Adrenal gland (tissue), 5 donors: ENCODE measurements around the gene RAB6A.

Experiments used
- POLR2A ChIP-seq, 2 donors: fragments of 450-650 bp; IDR thresholded peaks; one replicate each; pipeline ENCODE4 v1.6.1; 2017; ENCODE audit warnings: antibody characterized with exemption in 2 of 2, mild to moderate bottlenecking in 2 of 2, moderate library complexity in 1 of 2
- TF ChIP-seq, protein P1 (sequence below), 6 experiments: fragments of 450-650 bp in 4 of 6; fragments of 200-600 bp in 2 of 6; sonication (generic) in 1 of 6; IDR thresholded peaks; 1 replicate in 5 of 6; 2 replicates in 1 of 6; pipeline versions ENCODE4 v1.5.1 to v1.8.0; 2016 to 2021; ENCODE audit warnings: antibody characterized with exemption in 6 of 6, mild to moderate bottlenecking in 2 of 6, moderate library complexity in 1 of 6
- donor health status: DM: no; HTN: no; CAD: no.

DNA sequence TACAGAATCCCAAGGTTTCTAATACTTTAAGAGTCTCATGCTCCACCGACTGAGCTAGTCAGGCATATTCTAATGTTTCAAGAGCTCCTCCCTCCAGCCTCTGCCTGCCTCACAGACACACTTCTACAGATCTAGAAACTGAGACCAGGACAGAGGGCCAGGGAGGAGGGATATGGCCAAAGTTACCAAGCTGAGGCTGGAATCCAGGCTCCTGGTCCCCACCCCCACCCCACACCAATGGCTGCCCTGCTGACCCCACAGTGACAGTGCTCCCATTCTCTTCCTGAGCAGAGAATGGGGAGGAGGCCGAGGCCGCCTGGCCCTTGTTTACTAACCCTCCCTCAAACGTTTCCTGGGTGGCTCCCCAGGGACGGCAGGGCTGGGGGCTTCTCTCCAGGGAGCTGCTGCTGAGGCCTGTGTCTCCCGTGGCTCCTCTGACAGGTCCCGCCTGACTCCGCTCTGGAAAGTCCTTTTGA is 112.3 kb downstream of the RAB6A start:
- TF ChIP-seq POLR2A (IDR thresholded peaks at IDR 0.05): no peak
- TF ChIP-seq, protein P1, sequence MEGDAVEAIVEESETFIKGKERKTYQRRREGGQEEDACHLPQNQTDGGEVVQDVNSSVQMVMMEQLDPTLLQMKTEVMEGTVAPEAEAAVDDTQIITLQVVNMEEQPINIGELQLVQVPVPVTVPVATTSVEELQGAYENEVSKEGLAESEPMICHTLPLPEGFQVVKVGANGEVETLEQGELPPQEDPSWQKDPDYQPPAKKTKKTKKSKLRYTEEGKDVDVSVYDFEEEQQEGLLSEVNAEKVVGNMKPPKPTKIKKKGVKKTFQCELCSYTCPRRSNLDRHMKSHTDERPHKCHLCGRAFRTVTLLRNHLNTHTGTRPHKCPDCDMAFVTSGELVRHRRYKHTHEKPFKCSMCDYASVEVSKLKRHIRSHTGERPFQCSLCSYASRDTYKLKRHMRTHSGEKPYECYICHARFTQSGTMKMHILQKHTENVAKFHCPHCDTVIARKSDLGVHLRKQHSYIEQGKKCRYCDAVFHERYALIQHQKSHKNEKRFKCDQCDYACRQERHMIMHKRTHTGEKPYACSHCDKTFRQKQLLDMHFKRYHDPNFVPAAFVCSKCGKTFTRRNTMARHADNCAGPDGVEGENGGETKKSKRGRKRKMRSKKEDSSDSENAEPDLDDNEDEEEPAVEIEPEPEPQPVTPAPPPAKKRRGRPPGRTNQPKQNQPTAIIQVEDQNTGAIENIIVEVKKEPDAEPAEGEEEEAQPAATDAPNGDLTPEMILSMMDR (IDR thresholded peaks at IDR 0.05): no peak
